ENCODE data around the gene SH3PXD2A. TPM values are rescaled to one million over a fixed set of nuclear protein-coding genes. Genes with fewer than 3 reads are reported as not detected.

The SH3PXD2A gene
- total and polyA plus RNA-seq, 2 experiments from 2014 or later: 1.8 to 5.0 TPM

Small RNA genes lying within 50 kb of the gene (small RNA-seq; reads per million reads assigned to genes)
- not detected for gene RF00019 (ENCODE audit: low replicate concordance)

Other genes starting within 250 kb of the SH3PXD2A start
- gene STN1, start 62.6 kb upstream of the SH3PXD2A start, total RNA-seq (2014; rRNA removed; shearing (Covaris generic)): 11.3 and 13.9 TPM in 2 replicates
- 6.7 and 7.2 TPM in 2 replicates for gene STN1, start 62.6 kb upstream of the SH3PXD2A start, polyA plus RNA-seq (2016; fragmentation: Nextera tagmentation; extraction: Ambion mirVana)
- 21.5 and 25.8 TPM in 2 replicates for gene SLK, start 111.6 kb upstream of the SH3PXD2A start, total RNA-seq (2014; rRNA removed; shearing (Covaris generic))
- gene SLK, start 111.6 kb upstream of the SH3PXD2A start, polyA plus RNA-seq (2016; fragmentation: Nextera tagmentation; extraction: Ambion mirVana): 7.1 and 8.4 TPM in 2 replicates
- 0.04 and 1.3 TPM in 2 replicates for gene COL17A1, start 230.3 kb upstream of the SH3PXD2A start, total RNA-seq (2014; rRNA removed; shearing (Covaris generic))
- 0.64 and 1.1 TPM in 2 replicates for gene COL17A1, start 230.3 kb upstream of the SH3PXD2A start, polyA plus RNA-seq (2016; fragmentation: Nextera tagmentation; extraction: Ambion mirVana)